ENCODE data around the gene CALN1.

CALN1 gene

GRCh38 chr7:71984348-71984747 lies 427.8 kb downstream of the CALN1 start:
- TF ChIP-seq, protein P1, sequence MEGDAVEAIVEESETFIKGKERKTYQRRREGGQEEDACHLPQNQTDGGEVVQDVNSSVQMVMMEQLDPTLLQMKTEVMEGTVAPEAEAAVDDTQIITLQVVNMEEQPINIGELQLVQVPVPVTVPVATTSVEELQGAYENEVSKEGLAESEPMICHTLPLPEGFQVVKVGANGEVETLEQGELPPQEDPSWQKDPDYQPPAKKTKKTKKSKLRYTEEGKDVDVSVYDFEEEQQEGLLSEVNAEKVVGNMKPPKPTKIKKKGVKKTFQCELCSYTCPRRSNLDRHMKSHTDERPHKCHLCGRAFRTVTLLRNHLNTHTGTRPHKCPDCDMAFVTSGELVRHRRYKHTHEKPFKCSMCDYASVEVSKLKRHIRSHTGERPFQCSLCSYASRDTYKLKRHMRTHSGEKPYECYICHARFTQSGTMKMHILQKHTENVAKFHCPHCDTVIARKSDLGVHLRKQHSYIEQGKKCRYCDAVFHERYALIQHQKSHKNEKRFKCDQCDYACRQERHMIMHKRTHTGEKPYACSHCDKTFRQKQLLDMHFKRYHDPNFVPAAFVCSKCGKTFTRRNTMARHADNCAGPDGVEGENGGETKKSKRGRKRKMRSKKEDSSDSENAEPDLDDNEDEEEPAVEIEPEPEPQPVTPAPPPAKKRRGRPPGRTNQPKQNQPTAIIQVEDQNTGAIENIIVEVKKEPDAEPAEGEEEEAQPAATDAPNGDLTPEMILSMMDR (IDR thresholded peaks at IDR 0.05; ENCODE audit: low read length, missing control alignments): no peak
- no peak for DNase-seq (ENCODE audit: low read depth)
- no peak overlapping the region for H3K4me3 ChIP-seq (replicated peaks; ENCODE audit: low read depth, low read length)

DNA sequence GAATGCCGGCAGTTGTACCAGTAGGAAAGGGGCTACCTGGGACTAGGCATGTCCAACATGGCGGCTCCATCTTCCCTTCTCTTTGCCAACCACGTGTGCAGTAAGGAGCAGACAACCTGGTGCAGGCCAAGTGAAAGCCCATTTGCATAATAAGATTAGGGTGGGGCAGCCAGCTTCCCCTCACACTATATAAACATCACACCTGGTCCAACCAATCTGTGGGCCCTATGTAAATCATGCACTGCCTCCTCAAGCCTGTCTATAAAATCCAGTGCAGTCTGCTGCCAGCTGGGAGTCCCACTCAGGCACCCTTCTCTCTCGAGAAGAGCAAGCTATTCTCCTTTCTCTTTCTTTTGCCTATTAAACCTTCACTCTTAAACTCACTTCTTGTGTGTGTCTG lies 429.3 kb downstream of the CALN1 start:
- TF ChIP-seq, protein P1 (IDR thresholded peaks at IDR 0.05; ENCODE audit: low read length, missing control alignments): no peak
- H3K4me3 ChIP-seq (replicated peaks; ENCODE audit: low read depth, low read length): no peak overlapping the region
- no peak for DNase-seq (ENCODE audit: low read depth)

DNA sequence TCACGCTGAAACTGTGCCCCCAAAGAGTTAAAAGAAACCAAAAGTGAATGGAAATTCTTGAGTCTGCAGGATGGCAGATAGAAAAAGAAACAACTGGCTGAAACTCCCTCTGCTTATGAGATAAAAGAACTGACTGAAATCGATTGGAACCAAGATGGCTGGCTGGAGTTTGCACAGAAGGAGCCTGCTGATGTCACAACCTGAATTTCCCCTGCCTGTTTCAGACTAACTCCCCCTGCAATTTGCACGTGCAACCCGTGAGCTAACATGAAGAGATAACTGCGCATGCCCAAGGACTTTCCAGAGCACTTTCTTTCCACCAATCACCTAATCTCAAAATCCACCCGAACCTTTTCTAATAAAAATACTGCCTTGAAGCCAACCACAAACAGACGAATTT lies 435.5 kb downstream of the CALN1 start:
- H3K4me3 ChIP-seq (replicated peaks; ENCODE audit: low read depth, low read length): no peak overlapping the region
- TF ChIP-seq, protein P1 (IDR thresholded peaks at IDR 0.05; ENCODE audit: low read length, missing control alignments): no peak
- no peak for DNase-seq (ENCODE audit: low read depth)

DNA sequence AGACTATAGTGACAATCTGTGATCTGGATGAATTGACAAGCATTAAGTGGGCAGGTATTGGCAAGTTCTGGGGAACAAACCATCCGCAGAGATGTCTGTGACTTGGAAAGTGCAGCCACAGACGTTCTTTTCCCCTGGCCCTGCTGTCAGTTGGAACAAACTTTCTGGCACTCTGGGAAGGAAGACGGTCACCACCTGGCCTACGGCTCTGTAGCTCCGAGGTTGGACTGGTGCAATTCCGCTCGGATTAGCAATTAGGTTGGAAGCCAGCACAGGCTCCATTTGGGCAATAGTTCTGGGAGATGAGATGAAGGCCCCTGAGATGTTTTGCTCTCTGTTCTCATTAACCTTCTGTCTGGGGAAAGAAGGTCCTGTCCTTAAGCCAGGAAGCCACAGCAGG lies 437.5 kb downstream of the CALN1 start:
- no peak for DNase-seq (ENCODE audit: low read depth)
- TF ChIP-seq, protein P1 (IDR thresholded peaks at IDR 0.05; ENCODE audit: low read length, missing control alignments): no peak
- no peak overlapping the region for H3K4me3 ChIP-seq (replicated peaks; ENCODE audit: low read depth, low read length)

DNA sequence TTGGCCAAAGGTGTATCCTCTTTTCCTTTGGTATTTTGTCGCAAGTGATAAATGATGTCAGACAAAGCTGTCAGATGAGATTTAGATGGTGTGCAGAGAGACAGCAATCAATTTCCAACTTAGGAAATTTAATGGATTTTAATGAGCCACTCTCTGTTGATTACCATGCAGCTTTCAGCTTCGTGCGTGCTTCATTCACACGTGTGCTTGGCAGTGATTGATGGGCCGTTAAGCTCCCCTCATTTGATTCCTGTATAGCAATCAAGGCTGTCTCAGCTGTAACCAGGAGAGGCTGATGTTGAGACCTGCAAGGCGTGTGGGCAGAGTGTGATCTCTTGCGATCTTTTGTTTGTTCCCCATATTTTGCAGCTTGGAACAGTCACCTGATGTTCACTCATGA lies 439.6 kb downstream of the CALN1 start:
- no peak for DNase-seq (ENCODE audit: low read depth)
- H3K4me3 ChIP-seq (replicated peaks; ENCODE audit: low read depth, low read length): no peak overlapping the region
- TF ChIP-seq, protein P1 (IDR thresholded peaks at IDR 0.05; ENCODE audit: low read length, missing control alignments): no peak

DNA sequence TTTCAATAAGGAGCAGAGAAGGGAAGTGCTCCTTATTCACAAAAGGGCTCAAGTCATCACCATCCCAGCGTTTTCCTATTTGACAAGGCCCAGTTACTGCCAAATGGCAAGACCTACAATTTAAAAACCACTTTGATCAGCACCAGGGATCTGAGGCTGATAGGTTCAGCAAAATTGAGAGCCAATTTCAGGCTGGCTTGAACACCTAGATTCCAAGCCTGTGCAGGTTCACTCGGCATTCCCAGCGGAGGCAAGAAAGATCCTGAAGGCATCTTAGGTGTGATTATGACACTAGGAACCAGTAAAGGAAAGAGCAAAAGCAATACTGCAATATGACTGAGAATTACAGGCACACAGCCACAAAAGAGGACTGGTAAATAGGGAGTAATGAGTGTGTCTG lies 441.4 kb downstream of the CALN1 start:
- no peak overlapping the region for H3K4me3 ChIP-seq (replicated peaks; ENCODE audit: low read depth, low read length)
- DNase-seq (ENCODE audit: low read depth): no peak
- TF ChIP-seq, protein P1 (IDR thresholded peaks at IDR 0.05; ENCODE audit: low read length, missing control alignments): no peak

GRCh38 chr7:71962636-71963035 lies 449.5 kb downstream of the CALN1 start:
- no peak overlapping the region for H3K4me3 ChIP-seq (replicated peaks; ENCODE audit: low read depth, low read length)
- DNase-seq (ENCODE audit: low read depth): no peak
- TF ChIP-seq, protein P1 (IDR thresholded peaks at IDR 0.05; ENCODE audit: low read length, missing control alignments): no peak
